ENCODE measurements around the gene NKAIN4.

Gene NKAIN4

GRCh38 chr20:63198606-63199005 is 55.7 kb downstream of the NKAIN4 start:
- DNase-seq, result no peak

GRCh38 chr20:63196768-63197470 is 57.3 kb downstream of the NKAIN4 start:
- DNase-seq, result no peak

DNA sequence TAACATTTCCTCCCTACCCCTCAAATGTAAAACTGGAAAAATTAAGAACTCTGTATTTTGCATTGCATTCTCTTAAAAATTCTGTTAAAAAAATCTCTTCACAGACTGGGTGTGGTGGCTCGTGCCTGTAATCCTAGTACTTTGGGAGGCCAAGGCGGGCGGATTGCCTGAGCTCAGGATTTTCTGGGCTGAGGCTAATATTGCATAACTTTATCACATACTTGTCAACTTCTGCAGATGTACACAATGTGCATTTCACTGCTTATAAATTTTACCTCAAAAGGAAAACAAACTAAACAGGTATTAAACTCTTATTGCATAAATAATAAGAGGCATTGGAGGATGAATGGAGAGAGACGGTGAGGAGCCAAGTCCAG is 59.5 kb downstream of the NKAIN4 start:
- DNase-seq, result no peak

DNA sequence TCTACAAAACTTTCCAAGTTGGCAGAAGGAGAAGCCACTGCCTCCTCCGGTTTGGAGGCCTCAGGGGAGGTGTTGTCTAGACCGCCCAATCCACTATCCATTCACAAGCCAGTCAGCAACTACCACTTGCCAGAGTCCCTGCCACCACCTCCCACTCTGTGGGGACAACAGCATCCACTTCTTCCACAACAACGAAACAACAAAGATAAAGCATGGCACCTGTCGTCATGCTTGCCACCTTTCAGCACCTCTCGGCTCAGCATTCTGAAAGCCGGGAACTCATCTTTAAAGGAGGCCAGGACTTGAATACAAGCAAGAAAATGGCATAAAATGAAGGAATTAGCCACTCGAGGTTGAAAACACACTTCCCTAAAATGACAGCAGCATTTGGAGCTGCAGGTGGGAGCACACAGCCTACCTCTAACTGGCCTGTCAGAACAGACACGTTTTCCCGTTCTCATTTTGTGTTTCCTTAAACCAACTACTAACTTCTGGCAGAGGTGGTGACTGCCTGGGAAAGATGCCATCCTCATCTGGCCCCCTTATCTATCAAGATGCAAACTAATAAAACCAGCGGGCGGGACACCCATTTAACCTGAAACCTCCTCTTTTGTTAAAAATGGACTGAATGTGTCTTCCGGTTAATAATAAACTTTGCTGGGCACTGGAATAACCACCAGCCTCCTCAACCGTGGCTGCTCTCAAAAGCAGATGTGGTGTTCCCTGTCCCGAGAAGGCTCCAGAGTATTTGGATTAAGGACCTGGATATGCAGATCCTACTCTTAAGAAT is 60.1 kb downstream of the NKAIN4 start:
- no peak for DNase-seq

GRCh38 chr20:63192721-63193120 is 61.5 kb downstream of the NKAIN4 start:
- DNase-seq, result no peak

DNA sequence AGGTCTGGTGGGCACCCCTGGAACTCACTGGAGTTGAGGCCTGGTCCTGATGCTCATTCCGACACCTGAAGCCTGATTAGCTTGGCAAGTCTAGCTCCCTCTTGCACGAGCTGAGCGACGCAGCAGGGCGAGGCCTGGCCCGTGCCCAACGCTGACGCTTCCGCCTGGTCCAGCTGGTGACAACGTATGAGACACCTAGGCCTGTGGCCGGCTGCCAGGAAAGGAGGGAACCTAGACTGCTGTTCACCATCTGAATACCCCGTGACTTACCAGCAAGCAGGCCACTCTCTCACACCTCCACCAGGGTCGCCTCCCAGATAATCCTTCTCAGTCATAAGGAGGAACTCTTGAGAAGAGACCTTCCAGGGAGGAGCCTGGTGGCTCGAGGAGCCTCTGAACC is 62.9 kb downstream of the NKAIN4 start:
- DNase-seq, result no peak

DNA sequence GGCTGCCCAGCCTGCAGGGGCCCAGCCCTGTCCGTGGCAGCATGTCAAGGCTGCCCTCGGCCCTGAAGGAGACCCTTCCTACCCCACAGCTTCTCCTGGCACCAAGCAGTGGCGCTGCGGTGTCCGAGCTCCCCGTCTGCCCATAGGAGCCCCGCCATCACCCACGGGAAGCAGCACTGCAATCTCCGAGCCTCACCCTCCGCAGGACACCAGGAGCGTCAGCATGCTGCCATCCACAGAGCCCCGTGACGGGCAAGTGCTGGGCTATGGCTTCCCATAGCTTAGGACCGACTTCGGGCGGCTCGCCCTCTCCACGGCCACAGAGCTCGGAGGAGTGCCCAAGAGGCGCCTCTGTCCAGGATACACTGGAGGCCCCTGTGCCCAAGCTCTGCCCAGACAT is 63.4 kb downstream of the NKAIN4 start:
- no peak for DNase-seq
